ENCODE data around the gene LYST.

Gene LYST

GRCh38 chr1:235725434-235725833, 141.3 kb downstream of the LYST start:
- Histone ChIP-seq H3K4me2 (ENCODE audit: low read depth, low read length) (no peak overlapping the region), H3K9ac (ENCODE audit: low read length) (no peak overlapping the region), H3K79me2 (ENCODE audit: low read length) (no peaks in the 10 kb centered on the region), H3K9me3 (replicated peaks; ENCODE audit: insufficient read depth, low read length) (no peaks in the 10 kb centered on the region), H3K27me3 (replicated peaks; ENCODE audit: insufficient read depth, low read length) (no peaks in the 10 kb centered on the region), H3K4me3 (ENCODE audit: low read length) (no peak overlapping the region), H4K20me1 (ENCODE audit: insufficient read depth, low read length) (no peaks in the 10 kb centered on the region), H3K4me1 (ENCODE audit: low read length) (no peaks in the 10 kb centered on the region), H3K27ac (ENCODE audit: low read length) (no peak overlapping the region), H3F3A (ENCODE audit: insufficient read depth, low read length) (no peaks in the 10 kb centered on the region), H3K9me2 (replicated peaks; ENCODE audit: insufficient read depth, low read length) (no peaks in the 10 kb centered on the region), H2AFZ (ENCODE audit: low read length) (no peak overlapping the region), H3K36me3 (replicated peaks; ENCODE audit: insufficient read depth, low read length) (no peaks in the 10 kb centered on the region)
- TF ChIP-seq CTCF (IDR thresholded peaks at IDR 0.05; ENCODE audit: low read length): no peak
- no peak for TF ChIP-seq EZH2 (optimal IDR thresholded peaks at IDR 0.05; ENCODE audit: low read depth, low read length)
- no peak for TF ChIP-seq EZH2phosphoT487 (IDR thresholded peaks at IDR 0.05; ENCODE audit: low read length)
- DNase-seq: no peak

GRCh38 chr1:235724730-235725129, 142.0 kb downstream of the LYST start:
- TF ChIP-seq CTCF (IDR thresholded peaks at IDR 0.05; ENCODE audit: low read length) (no peak), EZH2 (optimal IDR thresholded peaks at IDR 0.05; ENCODE audit: low read depth, low read length) (no peak), EZH2phosphoT487 (IDR thresholded peaks at IDR 0.05; ENCODE audit: low read length) (no peak)
- H3K4me2 ChIP-seq (ENCODE audit: low read depth, low read length): no peak overlapping the region
- no peaks in the 10 kb centered on the region for H3K79me2 ChIP-seq (ENCODE audit: low read length)
- no peak for DNase-seq
- H3K4me3 ChIP-seq (ENCODE audit: low read length): no peak overlapping the region
- H3K9ac ChIP-seq (ENCODE audit: low read length): no peak overlapping the region
- no peaks in the 10 kb centered on the region for H3K4me1 ChIP-seq (ENCODE audit: low read length)
- no peaks in the 10 kb centered on the region for H3K36me3 ChIP-seq (replicated peaks; ENCODE audit: insufficient read depth, low read length)
- H2AFZ ChIP-seq (ENCODE audit: low read length): no peak overlapping the region
- no peak overlapping the region for H3K27ac ChIP-seq (ENCODE audit: low read length)
- H3K9me3 ChIP-seq (replicated peaks; ENCODE audit: insufficient read depth, low read length): no peaks in the 10 kb centered on the region
- no peaks in the 10 kb centered on the region for H4K20me1 ChIP-seq (ENCODE audit: insufficient read depth, low read length)
- H3F3A ChIP-seq (ENCODE audit: insufficient read depth, low read length): no peaks in the 10 kb centered on the region
- H3K9me2 ChIP-seq (replicated peaks; ENCODE audit: insufficient read depth, low read length): no peaks in the 10 kb centered on the region
- no peaks in the 10 kb centered on the region for H3K27me3 ChIP-seq (replicated peaks; ENCODE audit: insufficient read depth, low read length)

GRCh38 chr1:235722858-235723257, 143.8 kb downstream of the LYST start:
- Histone ChIP-seq H3K9me3 (replicated peaks; ENCODE audit: insufficient read depth, low read length) (no peaks in the 10 kb centered on the region), H3K9ac (ENCODE audit: low read length) (no peak overlapping the region), H3K4me1 (ENCODE audit: low read length) (no peaks in the 10 kb centered on the region), H4K20me1 (ENCODE audit: insufficient read depth, low read length) (no peaks in the 10 kb centered on the region), H3K27me3 (replicated peaks; ENCODE audit: insufficient read depth, low read length) (no peaks in the 10 kb centered on the region), H3K4me2 (ENCODE audit: low read depth, low read length) (no peak overlapping the region), H3K9me2 (replicated peaks; ENCODE audit: insufficient read depth, low read length) (no peaks in the 10 kb centered on the region), H3F3A (ENCODE audit: insufficient read depth, low read length) (no peaks in the 10 kb centered on the region), H2AFZ (ENCODE audit: low read length) (no peak overlapping the region), H3K27ac (ENCODE audit: low read length) (no peak overlapping the region), H3K79me2 (ENCODE audit: low read length) (no peaks in the 10 kb centered on the region), H3K36me3 (replicated peaks; ENCODE audit: insufficient read depth, low read length) (no peaks in the 10 kb centered on the region), H3K4me3 (ENCODE audit: low read length) (no peak overlapping the region)
- TF ChIP-seq EZH2 (optimal IDR thresholded peaks at IDR 0.05; ENCODE audit: low read depth, low read length) (no peak), CTCF (IDR thresholded peaks at IDR 0.05; ENCODE audit: low read length) (no peak), EZH2phosphoT487 (IDR thresholded peaks at IDR 0.05; ENCODE audit: low read length) (no peak)
- no peak for DNase-seq

Measured in MM.1S (cell line).